HAP-1 (cell line): Measurements from ENCODE around the gene HACD2.
"Not testable (repeated sequence)": the region's sequence is repeated elsewhere in the genome, so short reads cannot be mapped to it uniquely, and the experiment has no call there.

Experiments used
- DNase-seq, 2 experiments: peaks; one replicate each; pipeline ENCODE4 v3.0.0-alpha.2; 2016 to 2020; ENCODE audit warnings: low spot score in 2 of 2
- H3K27me3 ChIP-seq: fragments of 250-450 bp; sonication (Bioruptor Pico); 2 replicates; pipeline ENCODE4 v1.5.1; 2020; ENCODE audit warnings: low read depth, mild to moderate bottlenecking, moderate library complexity
- H3K36me3 ChIP-seq: fragments of 250-450 bp; sonication (Bioruptor Pico); replicated peaks from 2 replicates; pipeline ENCODE4 v1.5.1; 2020; ENCODE audit warnings: mild to moderate bottlenecking
- H3K4me1 ChIP-seq: fragments of 250-450 bp; sonication (Bioruptor Pico); 2 replicates; pipeline ENCODE4 v1.5.1; 2020; ENCODE audit warnings: mild to moderate bottlenecking
- H3K4me3 ChIP-seq: fragments of 250-450 bp; sonication (Bioruptor Pico); 2 replicates; pipeline ENCODE4 v1.5.1; 2020; ENCODE audit warnings: mild to moderate bottlenecking, moderate library complexity
- H3K9me3 ChIP-seq: fragments of 250-450 bp; sonication (Bioruptor Pico); 2 replicates; pipeline ENCODE4 v1.5.1; 2020; ENCODE audit warnings: mild to moderate bottlenecking, moderate library complexity
- in situ Hi-C: fragments of 300-500 bp; cut with MboI; formaldehyde crosslinking; loops from 3 replicates; pipeline ENCODE4 v1.14.3; 2020; ENCODE audit warnings: low sequenced_read_pairs, inconsistent platforms, mixed read lengths

The HACD2 gene

DNA sequence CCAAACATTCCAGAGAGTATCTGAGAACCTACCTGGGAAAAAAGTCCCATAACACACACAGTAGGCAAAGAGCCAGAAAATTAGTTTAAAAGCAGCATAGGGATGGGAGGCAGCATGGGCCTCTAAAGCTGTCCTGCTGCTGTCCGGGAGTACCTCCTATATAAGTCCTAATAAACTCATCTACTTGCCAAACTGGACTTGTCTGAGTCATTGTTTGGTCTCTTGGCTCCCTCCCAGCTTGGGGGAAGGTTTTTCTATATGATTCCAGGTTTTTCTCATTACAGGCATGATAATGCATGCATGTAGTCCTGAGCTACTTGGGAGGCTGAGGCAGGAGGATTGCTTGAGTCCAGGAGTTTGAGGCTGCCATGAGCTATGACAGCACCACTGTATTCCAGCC is 17.5 kb upstream of the HACD2 start:
- in situ Hi-C loops, result no loop called here
- no peaks in the 10 kb centered on the region for H3K4me1 ChIP-seq
- no peak for DNase-seq

DNA sequence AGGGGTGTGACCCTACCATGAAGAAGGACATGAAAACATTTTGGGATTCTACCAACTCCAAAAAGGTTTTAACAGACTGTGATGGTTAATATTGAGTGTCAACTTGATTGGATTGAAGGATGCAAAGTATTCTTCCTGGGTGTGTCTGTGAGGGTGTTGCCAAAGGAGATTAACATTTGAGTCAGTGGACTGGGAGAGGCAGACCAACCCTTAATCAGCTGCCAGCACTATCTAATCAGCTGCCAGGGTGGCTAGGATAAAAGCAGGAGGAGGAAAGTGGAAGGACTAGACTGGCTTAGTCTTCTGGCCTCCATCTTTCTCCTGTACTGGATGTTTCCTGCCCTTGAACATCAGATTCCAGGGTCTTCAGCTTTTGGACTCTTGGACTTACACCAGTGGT is 16.0 kb upstream of the HACD2 start:
- H3K9me3 ChIP-seq, DNase-seq, H3K4me1 ChIP-seq, H3K36me3 ChIP-seq, in situ Hi-C loops, H3K4me3 ChIP-seq, H3K27me3 ChIP-seq: not testable (repeated sequence)

More for the DNA sequence above, 17.5 kb upstream of the HACD2 start:
- Histone ChIP-seq H3K36me3 (0 out of 2 replicates have a peak, but pooled peaks cover 3% of the 10 kb centered on the region), H3K9me3 (no peaks in the 10 kb centered on the region), H3K4me3 (no peak overlapping the region), H3K27me3 (no peaks in the 10 kb centered on the region)

DNA sequence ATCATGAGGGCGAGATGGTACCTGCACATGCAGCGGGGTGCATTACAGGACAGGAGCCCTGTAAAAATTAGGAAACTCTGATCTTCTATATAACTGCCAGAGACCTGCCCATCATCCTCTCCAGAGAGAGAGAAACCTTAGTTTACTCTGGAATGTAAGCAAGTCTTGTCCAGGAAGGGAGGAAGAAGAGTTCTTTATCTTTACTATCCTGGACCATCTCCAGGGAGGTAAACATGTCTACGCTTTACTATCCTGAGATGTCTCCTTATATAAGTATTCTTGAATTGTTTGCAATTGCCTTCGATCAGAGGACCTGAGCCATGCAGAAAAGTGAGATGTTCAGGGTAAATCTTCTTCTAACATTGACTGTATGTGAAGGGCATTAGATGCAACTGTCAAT is 12.7 kb upstream of the HACD2 start:
- in situ Hi-C loops, result no loop called here
- no peaks in the 10 kb centered on the region for H3K36me3 ChIP-seq
- H3K27me3 ChIP-seq, result no peaks in the 10 kb centered on the region
- no peaks in the 10 kb centered on the region for H3K4me1 ChIP-seq
- H3K4me3 ChIP-seq, result no peak overlapping the region
- DNase-seq, result no peak
- H3K9me3 ChIP-seq, result no peaks in the 10 kb centered on the region

DNA sequence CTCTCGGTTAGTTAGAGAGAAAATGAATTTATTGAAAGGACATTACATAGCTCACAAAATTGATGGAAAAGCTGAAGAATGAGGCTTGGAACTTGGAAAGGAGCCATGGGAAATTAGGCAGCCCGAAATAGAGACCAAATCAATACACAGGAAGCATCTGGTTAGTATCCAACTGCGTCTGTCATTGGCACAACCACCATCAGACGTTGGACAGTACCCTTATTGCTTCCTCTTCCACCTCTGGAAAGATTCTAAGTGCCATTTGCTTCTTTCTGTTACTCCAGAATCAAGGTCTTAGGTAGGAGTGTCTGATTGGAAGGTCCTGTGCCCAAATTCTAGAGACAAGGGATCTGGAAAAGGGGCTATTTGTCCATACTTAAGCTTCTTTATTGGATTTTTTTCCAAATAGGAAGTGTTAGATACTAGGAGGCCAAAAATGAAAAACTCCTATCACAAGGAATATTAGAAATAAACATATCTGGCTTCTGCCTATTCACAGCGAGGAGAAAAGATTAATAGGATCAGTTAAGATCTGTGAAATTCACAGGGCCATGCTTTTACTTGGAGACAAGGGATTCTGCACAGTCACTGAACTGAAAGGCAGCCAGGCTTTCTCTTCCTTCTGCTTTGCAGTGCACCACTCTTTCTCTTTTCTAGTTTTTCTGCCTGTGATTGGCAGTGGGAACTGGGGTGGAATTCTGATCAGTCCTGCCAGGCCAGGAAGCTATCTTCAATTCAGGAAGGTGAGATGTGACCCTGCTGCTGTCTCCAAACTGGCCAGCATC is 10.7 kb upstream of the HACD2 start:
- H3K4me3 ChIP-seq, result no peak overlapping the region
- peaks cover 6% of the 10 kb centered on the region for H3K9me3 ChIP-seq
- H3K27me3 ChIP-seq, result no peaks in the 10 kb centered on the region
- DNase-seq, result no peak
- no peaks in the 10 kb centered on the region for H3K4me1 ChIP-seq
- H3K36me3 ChIP-seq, result no peaks in the 10 kb centered on the region
- in situ Hi-C loops, result no loop called here

DNA sequence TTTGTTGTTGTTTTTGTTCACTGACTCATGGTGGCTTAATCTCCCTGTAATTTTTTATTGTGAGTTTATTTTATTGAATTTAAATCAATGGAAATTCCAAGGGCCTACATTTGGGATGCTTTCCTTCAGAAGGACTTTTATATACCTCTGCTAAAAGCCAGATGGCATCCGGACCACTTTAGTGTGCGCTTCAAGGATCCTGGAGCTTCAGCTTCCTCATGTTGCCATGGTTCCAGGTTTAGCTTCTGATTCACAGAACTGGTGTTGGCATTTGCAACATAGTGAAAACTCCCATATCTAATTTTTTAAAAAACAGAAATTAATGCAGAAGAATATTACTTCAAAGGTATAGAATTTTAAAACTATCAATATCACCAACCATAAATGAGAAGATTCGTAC is 8.5 kb upstream of the HACD2 start:
- H3K4me1 ChIP-seq, result no peaks in the 10 kb centered on the region
- H3K27me3 ChIP-seq, result no peaks in the 10 kb centered on the region
- H3K36me3 ChIP-seq, result no peaks in the 10 kb centered on the region
- no peak overlapping the region for H3K4me3 ChIP-seq
- DNase-seq, result no peak
- in situ Hi-C loops, result no loop called here
- H3K9me3 ChIP-seq, result peaks cover 6% of the 10 kb centered on the region

DNA sequence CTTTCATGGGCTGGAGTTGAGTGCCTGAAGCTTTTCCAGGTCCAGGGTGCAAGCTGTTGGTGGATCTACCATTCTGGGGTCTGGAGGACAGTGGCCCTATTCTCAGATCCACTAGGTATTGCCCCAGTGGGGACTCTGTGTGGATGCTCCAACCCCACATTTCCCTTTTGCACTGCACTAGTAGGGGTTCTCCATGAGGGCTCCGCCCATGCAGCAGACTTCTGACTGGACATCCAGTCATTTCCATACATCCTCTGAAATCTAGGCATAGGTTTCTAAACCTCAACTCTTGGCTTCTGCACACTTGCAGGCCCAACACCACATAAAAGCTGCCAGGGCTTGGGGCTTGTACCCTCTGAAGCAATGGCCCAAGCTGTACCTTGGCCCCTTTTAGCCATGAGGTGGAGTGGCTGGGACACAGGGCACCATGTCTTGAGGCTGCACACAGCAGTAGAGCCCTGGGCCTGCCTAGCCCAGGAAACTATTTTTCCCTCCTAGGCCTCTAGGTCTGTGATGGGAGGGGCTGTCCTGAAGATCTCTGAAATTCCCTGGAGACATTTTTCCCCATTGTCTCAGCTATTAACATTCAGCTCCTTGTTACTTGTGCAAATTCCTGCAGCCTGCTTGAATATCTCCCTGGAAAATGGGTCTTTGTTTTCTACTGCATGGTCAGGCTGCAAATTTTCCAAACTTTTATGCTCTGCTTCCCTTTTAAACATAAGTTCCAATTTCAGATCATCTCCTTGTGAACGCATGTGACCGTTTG is 6.0 kb upstream of the HACD2 start:
- DNase-seq, result no peak
- in situ Hi-C loops, result no loop called here
- peaks cover 6% of the 10 kb centered on the region for H3K9me3 ChIP-seq
- H3K27me3 ChIP-seq, result no peaks in the 10 kb centered on the region
- peaks cover 3% of the 10 kb centered on the region; the same call in 1 of the 2 replicates for H3K36me3 ChIP-seq
- H3K4me1 ChIP-seq, result peaks cover 4% of the 10 kb centered on the region
- no peak overlapping the region for H3K4me3 ChIP-seq

DNA sequence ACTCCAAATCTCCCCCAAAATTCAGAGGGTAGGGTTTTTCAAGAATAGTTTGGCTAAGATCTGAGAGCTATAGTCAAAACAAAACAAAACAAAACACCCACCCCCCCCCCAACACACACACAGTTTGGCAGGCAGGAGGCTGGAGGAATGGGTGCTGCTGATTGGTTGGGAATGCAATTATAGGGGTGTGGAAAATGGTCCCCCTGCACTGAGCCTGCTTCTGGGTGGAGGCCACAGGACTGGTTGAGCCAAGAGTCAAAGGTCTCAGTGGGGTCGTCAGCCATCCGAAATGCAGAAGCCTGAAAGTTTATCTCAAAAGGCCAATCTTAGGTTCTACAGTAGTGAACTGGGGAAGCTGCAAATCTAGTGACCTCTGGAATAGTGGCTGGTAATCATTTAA is 2.5 kb upstream of the HACD2 start:
- H3K27me3 ChIP-seq, result no peaks in the 10 kb centered on the region
- H3K4me1 ChIP-seq, result peaks cover 16% of the 10 kb centered on the region
- no peak for DNase-seq
- in situ Hi-C loops, result no loop called here
- peaks cover 3% of the 10 kb centered on the region; the same call in 1 of the 2 replicates for H3K36me3 ChIP-seq
- peaks cover 6% of the 10 kb centered on the region for H3K9me3 ChIP-seq
- no peak overlapping the region for H3K4me3 ChIP-seq

DNA sequence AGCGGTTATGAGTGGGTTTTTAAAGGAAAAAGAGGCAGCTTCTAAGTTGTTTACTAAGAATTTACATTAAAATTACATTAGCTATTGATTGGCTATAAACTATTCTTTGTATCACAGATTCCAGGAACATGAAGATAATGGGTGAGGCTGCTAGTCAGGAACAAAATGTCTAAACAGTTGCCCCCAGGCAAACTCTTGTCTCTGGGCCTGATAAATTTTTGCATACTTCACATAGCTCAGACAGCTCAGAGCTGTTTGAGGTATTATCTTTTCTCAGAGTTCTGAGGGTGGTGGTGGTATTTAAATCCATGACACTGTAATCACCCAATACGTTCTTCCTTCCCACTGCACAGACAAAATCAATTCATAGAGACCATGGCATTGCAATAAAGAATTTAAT is 2.1 kb upstream of the HACD2 start:
- Histone ChIP-seq H3K4me3 (peak overlapping the region; percentile 75), H3K9me3 (peaks cover 6% of the 10 kb centered on the region), H3K36me3 (peaks cover 3% of the 10 kb centered on the region), H3K4me1 (peaks cover 16% of the 10 kb centered on the region), H3K27me3 (no peaks in the 10 kb centered on the region)
- in situ Hi-C loops, result no loop called here
- DNase-seq, result peak; percentile 77 to 93

DNA sequence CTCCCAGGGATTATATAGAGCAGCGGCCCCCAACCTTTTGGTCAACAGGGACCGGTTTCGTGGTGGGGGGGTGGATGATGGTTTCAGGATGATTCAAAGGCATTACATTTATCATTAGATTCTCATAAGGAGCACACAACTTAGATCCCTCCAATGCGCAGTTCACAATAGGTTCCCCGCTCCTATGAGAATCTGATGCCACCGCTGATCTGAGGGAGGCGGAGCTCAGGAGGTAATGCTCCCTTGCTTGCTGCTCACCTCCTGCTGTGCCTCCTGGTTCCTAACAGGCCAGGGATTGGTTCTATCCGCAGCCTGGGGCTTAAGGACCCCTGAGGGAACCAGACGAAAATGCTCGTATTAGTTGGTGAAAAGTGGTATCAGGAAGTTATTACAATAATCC is 1.3 kb upstream of the HACD2 start:
- Histone ChIP-seq H3K36me3 (peaks cover 12% of the 10 kb centered on the region), H3K9me3 (peaks cover 4% of the 10 kb centered on the region), H3K4me3 (peak overlapping the region; percentile 75), H3K4me1 (peaks cover 16% of the 10 kb centered on the region), H3K27me3 (no peaks in the 10 kb centered on the region)
- DNase-seq, result peak; percentile 78 to 88
- in situ Hi-C loops, result no loop called here

DNA sequence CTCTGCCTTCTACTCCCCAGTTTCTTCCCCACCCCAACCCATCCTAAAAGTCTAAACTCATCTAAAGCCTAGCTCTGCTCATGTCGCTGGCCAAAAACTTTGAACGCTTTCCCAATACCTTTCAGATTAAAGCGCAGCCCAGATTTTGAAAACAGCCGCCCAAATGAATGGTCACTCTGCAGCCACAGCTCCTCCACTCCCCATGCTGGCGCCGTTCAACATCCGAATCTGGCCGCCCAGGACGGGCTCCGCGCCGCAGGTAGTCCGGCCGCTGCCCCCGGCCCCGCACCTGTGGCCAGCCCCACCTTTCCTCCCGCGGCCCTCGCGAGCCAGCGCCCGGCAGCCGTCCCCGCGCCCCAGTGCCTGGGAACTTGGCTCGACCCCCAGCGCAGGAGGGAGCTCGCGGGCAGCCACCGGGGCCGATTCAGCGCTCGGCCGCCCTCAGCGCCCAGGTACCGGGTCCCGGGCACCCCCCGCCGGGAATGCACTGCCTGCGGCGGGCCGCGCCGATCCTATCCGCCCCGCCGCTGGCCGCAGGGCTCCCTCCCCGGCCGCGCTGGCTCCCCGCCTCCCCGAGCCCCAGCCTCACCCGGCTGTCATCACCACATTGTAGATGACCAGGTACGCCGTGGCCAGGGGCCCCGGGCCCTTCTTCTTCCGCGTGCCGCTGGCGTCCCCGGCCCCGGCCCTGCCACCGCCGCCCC is 417 bp downstream of the HACD2 start:
- H3K4me3 ChIP-seq, result peak overlapping the region; percentile 75
- H3K4me1 ChIP-seq, result peaks cover 24% of the 10 kb centered on the region
- DNase-seq, result peak in 1 of 2 experiments; percentile 46
- H3K27me3 ChIP-seq, result no peaks in the 10 kb centered on the region
- peaks cover 19% of the 10 kb centered on the region for H3K36me3 ChIP-seq
- H3K9me3 ChIP-seq, result no peaks in the 10 kb centered on the region
- in situ Hi-C loops, result no loop called here

DNA sequence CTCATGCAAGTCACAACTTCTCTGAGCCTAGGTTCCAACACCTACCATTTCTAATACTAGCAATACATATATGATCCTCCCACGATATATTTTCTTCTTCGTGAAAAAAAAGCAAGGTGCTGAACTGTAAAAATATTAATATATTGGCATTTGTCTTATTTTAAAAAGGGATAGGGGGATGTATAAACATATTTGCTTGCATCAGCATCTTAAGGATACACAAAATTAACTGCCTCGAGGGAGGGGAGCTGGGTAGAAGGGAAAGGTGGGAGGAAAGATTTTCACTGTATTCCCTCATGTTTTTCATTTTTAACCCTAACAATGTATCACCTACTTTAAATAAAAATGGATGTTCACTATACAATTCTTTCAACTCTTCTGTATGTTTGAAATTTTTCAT is 1.3 kb downstream of the HACD2 start:
- Histone ChIP-seq H3K4me1 (peaks cover 24% of the 10 kb centered on the region), H3K4me3 (peak overlapping the region; percentile 75), H3K27me3 (no peaks in the 10 kb centered on the region), H3K9me3 (no peaks in the 10 kb centered on the region), H3K36me3 (peaks cover 23% of the 10 kb centered on the region)
- in situ Hi-C loops, result no loop called here
- no peak for DNase-seq

DNA sequence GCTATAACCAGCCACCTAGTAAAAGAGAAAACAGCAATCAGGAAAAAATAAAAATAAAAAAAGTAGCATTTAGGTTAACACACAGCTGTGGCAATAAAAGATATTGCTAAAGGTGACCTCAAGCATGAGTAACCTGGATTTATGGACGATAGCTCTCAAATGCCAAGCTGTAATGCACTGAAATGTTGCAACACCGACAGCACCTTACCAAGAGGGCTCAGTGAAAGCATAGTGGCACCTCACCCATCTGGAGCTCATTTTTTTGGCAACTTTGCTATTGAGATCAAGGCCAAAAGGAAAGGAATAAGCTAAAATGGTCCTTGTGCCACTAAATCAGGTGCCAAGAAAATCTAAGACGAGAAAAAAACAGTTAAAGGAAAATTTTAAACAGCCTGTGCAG is 2.5 kb downstream of the HACD2 start:
- no peaks in the 10 kb centered on the region for H3K27me3 ChIP-seq
- no peak for DNase-seq
- H3K4me3 ChIP-seq, result no peak overlapping the region
- no peaks in the 10 kb centered on the region for H3K9me3 ChIP-seq
- peaks cover 24% of the 10 kb centered on the region for H3K4me1 ChIP-seq
- in situ Hi-C loops, result no loop called here
- H3K36me3 ChIP-seq, result peaks cover 26% of the 10 kb centered on the region

DNA sequence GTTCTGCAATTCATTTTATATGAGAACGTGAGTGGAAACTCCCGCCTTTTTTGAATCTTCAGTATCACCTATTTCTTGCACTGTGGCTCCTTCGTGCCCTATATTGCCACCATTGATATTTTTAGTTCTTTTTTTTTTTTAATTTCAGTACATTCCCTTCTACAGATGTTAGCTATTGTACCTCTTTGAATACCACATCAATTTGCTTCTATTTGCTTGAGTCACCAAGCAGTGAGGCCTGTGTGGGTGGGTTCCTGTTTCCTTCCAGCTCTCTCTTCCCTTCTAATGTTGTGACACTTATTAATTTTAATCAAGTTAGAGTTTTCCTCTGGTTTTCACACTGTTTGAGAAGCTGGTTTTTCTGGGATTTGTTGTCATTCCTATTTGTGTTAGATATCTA is 8.7 kb downstream of the HACD2 start:
- DNase-seq, result no peak
- Histone ChIP-seq H3K27me3 (no peaks in the 10 kb centered on the region), H3K36me3 (peaks cover 32% of the 10 kb centered on the region), H3K4me3 (no peak overlapping the region), H3K9me3 (no peaks in the 10 kb centered on the region), H3K4me1 (peaks cover 8% of the 10 kb centered on the region)
- in situ Hi-C loops, result no loop called here

DNA sequence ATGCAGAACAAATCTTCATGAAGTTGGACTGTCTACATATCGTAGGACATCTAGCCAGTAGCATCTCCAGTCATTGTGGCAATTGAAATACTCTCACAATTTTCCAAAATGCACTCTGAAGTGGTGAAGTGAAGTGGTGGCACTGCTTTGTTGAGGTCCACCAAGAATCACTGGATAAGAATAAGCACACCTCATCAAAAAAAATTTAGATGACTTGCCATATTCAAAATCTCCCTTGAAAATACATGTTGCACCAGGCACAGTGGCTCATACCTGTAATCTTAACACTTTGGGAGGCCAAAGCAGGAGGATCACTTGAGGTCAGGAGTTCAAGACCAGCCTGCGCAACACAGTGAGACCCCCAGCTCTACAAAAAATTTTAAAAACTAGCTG is 12.9 kb downstream of the HACD2 start:
- Histone ChIP-seq H3K4me3 (no peak overlapping the region), H3K36me3 (peaks cover 21% of the 10 kb centered on the region), H3K27me3 (no peaks in the 10 kb centered on the region), H3K9me3 (no peaks in the 10 kb centered on the region), H3K4me1 (no peaks in the 10 kb centered on the region)
- in situ Hi-C loops, result no loop called here
- no peak for DNase-seq
